Measurements from ENCODE around the gene PLCB1.
"Not testable (repeated sequence)": the region's sequence is repeated elsewhere in the genome, so short reads cannot be mapped to it uniquely, and the experiment has no call there.

The PLCB1 gene

DNA sequence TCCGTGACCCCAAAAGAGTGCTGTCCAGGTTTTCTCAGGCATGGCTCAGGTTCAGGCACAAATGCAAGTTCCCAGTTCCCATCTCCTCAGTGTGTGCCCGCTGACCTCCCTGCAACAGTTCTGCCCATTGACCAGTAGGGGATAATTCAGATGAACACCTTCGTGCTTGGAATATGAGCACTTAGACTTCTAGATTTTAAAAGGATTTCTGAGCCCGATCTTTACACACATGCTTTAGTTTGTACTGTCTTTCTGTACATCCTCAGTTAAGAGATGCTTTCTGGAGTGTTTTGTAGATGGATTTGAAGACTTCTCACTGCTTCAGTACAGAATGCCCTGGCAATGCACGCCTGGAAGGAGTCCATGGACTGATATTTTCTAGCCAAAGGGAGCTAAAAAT is 697.2 kb downstream of the PLCB1 start:
- Histone ChIP-seq H3K27me3 (no peaks in the 10 kb centered on the region), H3K9me3 (no peaks in the 10 kb centered on the region), H3K36me3 (no peaks in the 10 kb centered on the region), H3K4me1 (no peaks in the 10 kb centered on the region), H3K27ac (no peak overlapping the region), H3K4me3 (no peak overlapping the region)
- no peak for DNase-seq
- TF ChIP-seq, protein P1, sequence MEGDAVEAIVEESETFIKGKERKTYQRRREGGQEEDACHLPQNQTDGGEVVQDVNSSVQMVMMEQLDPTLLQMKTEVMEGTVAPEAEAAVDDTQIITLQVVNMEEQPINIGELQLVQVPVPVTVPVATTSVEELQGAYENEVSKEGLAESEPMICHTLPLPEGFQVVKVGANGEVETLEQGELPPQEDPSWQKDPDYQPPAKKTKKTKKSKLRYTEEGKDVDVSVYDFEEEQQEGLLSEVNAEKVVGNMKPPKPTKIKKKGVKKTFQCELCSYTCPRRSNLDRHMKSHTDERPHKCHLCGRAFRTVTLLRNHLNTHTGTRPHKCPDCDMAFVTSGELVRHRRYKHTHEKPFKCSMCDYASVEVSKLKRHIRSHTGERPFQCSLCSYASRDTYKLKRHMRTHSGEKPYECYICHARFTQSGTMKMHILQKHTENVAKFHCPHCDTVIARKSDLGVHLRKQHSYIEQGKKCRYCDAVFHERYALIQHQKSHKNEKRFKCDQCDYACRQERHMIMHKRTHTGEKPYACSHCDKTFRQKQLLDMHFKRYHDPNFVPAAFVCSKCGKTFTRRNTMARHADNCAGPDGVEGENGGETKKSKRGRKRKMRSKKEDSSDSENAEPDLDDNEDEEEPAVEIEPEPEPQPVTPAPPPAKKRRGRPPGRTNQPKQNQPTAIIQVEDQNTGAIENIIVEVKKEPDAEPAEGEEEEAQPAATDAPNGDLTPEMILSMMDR (IDR thresholded peaks at IDR 0.05): no peak
- intact Hi-C loops (cut with DNase I; ENCODE audit: low total_unique reads): no loop called here

DNA sequence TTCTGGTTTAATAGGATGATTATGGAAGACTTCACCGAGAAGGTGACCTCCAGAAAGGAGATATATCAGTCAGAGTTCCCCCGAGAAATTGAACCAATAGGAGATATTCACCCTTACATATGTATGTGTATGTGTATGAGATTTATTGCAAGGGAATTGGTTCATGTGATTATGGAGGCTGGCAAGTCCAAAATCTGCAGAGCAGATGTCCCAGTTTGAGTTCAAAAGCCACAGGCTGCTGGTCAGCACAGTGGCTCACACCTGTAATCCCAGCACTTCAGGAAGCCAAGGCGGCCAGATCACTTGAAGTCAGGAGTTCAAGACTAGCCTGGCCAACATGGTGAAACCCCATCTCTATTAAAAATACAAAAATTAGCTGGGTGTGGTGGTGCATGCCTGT is 702.2 kb downstream of the PLCB1 start:
- H3K4me3 ChIP-seq; H3K9me3 ChIP-seq; DNase-seq; H3K4me1 ChIP-seq; H3K27ac ChIP-seq; H3K27me3 ChIP-seq; H3K36me3 ChIP-seq; intact Hi-C loops (cut with DNase I; ENCODE audit: low total_unique reads): not testable (repeated sequence)

DNA sequence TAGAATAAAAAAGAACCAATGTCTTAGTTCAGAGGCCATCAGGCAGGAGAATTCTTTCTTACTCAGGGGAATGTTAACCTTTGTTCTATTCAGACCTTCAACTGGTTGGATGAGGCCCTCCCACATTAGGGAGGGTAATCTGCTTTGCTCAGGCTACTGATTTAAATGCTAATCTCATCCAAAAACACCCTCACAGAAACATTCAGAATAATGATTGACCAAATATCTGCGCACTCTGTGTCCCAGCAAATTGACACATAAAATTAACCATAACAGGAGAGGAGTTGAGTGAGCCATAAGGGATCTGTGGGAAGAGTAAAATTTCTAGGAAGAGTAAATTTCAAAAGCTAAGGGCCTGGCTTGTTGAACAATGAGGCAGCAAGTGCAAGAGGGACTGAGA is 702.8 kb downstream of the PLCB1 start:
- no peaks in the 10 kb centered on the region for H3K9me3 ChIP-seq
- H3K27me3 ChIP-seq: no peaks in the 10 kb centered on the region
- intact Hi-C loops (cut with DNase I; ENCODE audit: low total_unique reads): no loop called here
- no peak overlapping the region for H3K4me3 ChIP-seq
- DNase-seq: no peak
- no peaks in the 10 kb centered on the region for H3K36me3 ChIP-seq
- TF ChIP-seq, protein P1 (IDR thresholded peaks at IDR 0.05): no peak
- no peaks in the 10 kb centered on the region for H3K4me1 ChIP-seq
- H3K27ac ChIP-seq: no peak overlapping the region

DNA sequence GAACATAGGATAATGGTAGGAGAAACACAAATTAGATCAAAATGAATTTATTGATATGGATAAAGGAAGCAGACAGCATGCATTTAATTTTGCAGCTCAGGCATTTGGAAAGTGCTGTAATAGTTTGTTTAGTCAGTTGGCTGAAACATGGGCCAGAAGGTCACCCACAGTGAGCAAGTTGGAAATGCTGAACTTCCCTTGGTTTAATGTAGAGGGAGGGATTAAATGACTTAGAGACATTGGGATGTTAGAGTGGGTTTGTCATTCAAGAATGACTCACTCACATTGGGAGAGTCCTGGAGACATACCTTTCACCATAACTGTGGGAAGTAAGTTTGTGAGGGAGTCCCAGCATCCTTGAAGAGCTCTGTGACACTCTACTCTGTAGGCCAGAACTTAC is 705.3 kb downstream of the PLCB1 start:
- TF ChIP-seq, protein P1 (IDR thresholded peaks at IDR 0.05): no peak
- no peak overlapping the region for H3K27ac ChIP-seq
- no peaks in the 10 kb centered on the region for H3K9me3 ChIP-seq
- intact Hi-C loops (cut with DNase I; ENCODE audit: low total_unique reads): no loop called here
- H3K4me3 ChIP-seq: no peak overlapping the region
- no peaks in the 10 kb centered on the region for H3K36me3 ChIP-seq
- no peak for DNase-seq
- no peaks in the 10 kb centered on the region for H3K4me1 ChIP-seq
- H3K27me3 ChIP-seq: no peaks in the 10 kb centered on the region

DNA sequence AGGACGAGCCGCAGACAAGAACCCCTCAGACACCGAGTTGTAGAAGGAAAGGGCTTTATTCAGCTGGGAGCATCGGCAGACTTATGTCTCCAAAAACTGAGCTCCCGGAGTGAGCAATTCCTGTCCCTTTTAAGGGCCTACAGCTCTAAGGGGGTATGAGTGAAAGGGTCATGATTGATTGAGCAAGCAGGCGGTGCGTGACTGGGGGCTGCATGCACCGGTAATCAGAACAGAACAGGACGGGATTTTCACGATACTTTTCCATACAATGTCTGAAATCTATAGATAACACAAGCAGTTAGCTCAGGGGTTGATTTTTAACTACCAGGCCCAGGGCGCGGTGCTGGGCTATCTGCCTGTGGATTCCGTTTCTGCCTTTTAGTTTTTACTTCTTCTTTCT is 710.5 kb downstream of the PLCB1 start:
- Histone ChIP-seq H3K9me3 (no peaks in the 10 kb centered on the region), H3K4me1 (no peaks in the 10 kb centered on the region), H3K4me3 (no peak overlapping the region), H3K27me3 (no peaks in the 10 kb centered on the region), H3K27ac (no peak overlapping the region), H3K36me3 (no peaks in the 10 kb centered on the region)
- no peak for DNase-seq
- TF ChIP-seq, protein P1 (IDR thresholded peaks at IDR 0.05): no peak
- intact Hi-C loops (cut with DNase I; ENCODE audit: low total_unique reads): no loop called here

DNA sequence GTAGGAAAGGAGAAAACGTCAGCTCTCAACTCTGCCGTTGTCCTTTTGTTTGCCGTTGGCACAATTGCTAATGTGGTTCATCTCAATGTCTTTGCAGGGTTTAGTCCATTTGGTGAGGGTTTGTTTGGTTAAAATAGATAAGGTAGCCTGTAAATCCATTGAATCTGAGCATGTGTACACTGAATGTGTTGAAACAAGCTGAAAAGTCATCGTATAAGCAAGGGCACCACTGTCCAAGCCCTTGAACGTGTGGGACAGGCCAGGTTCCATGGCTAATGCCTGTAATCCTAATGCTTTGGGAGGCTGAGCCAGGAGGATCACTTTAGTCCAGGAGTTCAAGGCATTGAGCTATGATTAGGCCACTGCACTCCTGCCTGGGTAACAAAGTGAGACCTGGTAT is 712.1 kb downstream of the PLCB1 start:
- Histone ChIP-seq H3K4me3 (no peak overlapping the region), H3K27ac (no peak overlapping the region), H3K4me1 (no peaks in the 10 kb centered on the region), H3K9me3 (no peaks in the 10 kb centered on the region), H3K27me3 (no peaks in the 10 kb centered on the region), H3K36me3 (no peaks in the 10 kb centered on the region)
- TF ChIP-seq, protein P1 (IDR thresholded peaks at IDR 0.05): no peak
- intact Hi-C loops (cut with DNase I; ENCODE audit: low total_unique reads): no loop called here
- no peak for DNase-seq
